Measurements from ENCODE around the gene ATG16L1.

- TF ChIP-seq GATA2 (IDR thresholded peaks at IDR 0.05; ENCODE audit: low read depth, low read length) (no peak), GATA3 (IDR thresholded peaks at IDR 0.05; ENCODE audit: low read depth, low read length) (no peak)
These were observed 27.4 kb downstream of the ATG16L1 start for GRCh38 chr2:233278921-233279320.
